ENCODE data around the gene ELK3. TPM values are rescaled to one million over a fixed set of nuclear protein-coding genes. Genes with fewer than 3 reads are reported as not detected.

The ELK3 gene
- total RNA-seq, 1 experiment from 2014 or later = 0.45 TPM

- Histone ChIP-seq H3K9me3 (no peaks in the 10 kb centered on the region), H3K36me3 (ENCODE audit: control insufficient read depth, insufficient read depth, low read length) (no peaks in the 10 kb centered on the region), H3K27me3 (replicated peaks; ENCODE audit: control insufficient read depth, insufficient read depth, low read length) (no peaks in the 10 kb centered on the region), H3K4me3 (ENCODE audit: low read depth, low read length) (no peak overlapping the region), H3K4me1 (no peaks in the 10 kb centered on the region)
- ChIA-PET POLR2A (no interaction called here), CTCF (no interaction called here)
- Mint-ChIP-seq H3K4me3 (ENCODE audit: unreplicated experiment) (no peak overlapping the region), H3K4me1 (ENCODE audit: low read depth, unreplicated experiment) (no peaks in the 10 kb centered on the region), H3K36me3 (ENCODE audit: insufficient read depth, unreplicated experiment) (no peaks in the 10 kb centered on the region), H3K9me3 (ENCODE audit: unreplicated experiment) (no peaks in the 10 kb centered on the region), H3K27ac (ENCODE audit: unreplicated experiment) (no peak overlapping the region), H3K27me3 (ENCODE audit: insufficient read depth, unreplicated experiment) (peaks cover 5% of the 10 kb centered on the region)
- no TSS peak for BruUV-seq (replicated peaks)
- intact Hi-C loops (cut with micrococcal nuclease; ENCODE audit: unreplicated experiment) = no loop called here
- no peak for TF ChIP-seq CTCF (IDR thresholded peaks at IDR 0.05; ENCODE audit: insufficient read depth in 1 of 2, low read depth in 1 of 2, low read length in 1 of 2, severe bottlenecking in 1 of 2, unreplicated experiment in 1 of 2)
- no peak for DNase-seq
Observed at GRCh38 chr12:96233939-96234461, 39.8 kb downstream of the ELK3 start.

GRCh38 chr12:96234591-96235483 is 40.7 kb downstream of the ELK3 start:
- TF ChIP-seq CTCF (IDR thresholded peaks at IDR 0.05; ENCODE audit: insufficient read depth in 1 of 2, low read depth in 1 of 2, low read length in 1 of 2, severe bottlenecking in 1 of 2, unreplicated experiment in 1 of 2) = no peak
- peaks cover 5% of the 10 kb centered on the region for H3K27me3 Mint-ChIP-seq (ENCODE audit: insufficient read depth, unreplicated experiment)
- no peak for DNase-seq
- no peaks in the 10 kb centered on the region for H3K4me1 Mint-ChIP-seq (ENCODE audit: low read depth, unreplicated experiment)
- intact Hi-C loops (cut with micrococcal nuclease; ENCODE audit: unreplicated experiment) = no loop called here
- BruUV-seq (replicated peaks) = no TSS peak
- Histone ChIP-seq H3K27me3 (replicated peaks; ENCODE audit: control insufficient read depth, insufficient read depth, low read length) (no peaks in the 10 kb centered on the region), H3K9me3 (no peaks in the 10 kb centered on the region), H3K36me3 (ENCODE audit: control insufficient read depth, insufficient read depth, low read length) (no peaks in the 10 kb centered on the region), H3K4me3 (ENCODE audit: low read depth, low read length) (no peak overlapping the region), H3K4me1 (no peaks in the 10 kb centered on the region)
- ChIA-PET CTCF (no interaction called here), POLR2A (no interaction called here)
- H3K4me3 Mint-ChIP-seq (ENCODE audit: unreplicated experiment) = no peak overlapping the region
- no peaks in the 10 kb centered on the region for H3K36me3 Mint-ChIP-seq (ENCODE audit: insufficient read depth, unreplicated experiment)
- H3K9me3 Mint-ChIP-seq (ENCODE audit: unreplicated experiment) = no peaks in the 10 kb centered on the region
- no peak overlapping the region for H3K27ac Mint-ChIP-seq (ENCODE audit: unreplicated experiment)

DNA sequence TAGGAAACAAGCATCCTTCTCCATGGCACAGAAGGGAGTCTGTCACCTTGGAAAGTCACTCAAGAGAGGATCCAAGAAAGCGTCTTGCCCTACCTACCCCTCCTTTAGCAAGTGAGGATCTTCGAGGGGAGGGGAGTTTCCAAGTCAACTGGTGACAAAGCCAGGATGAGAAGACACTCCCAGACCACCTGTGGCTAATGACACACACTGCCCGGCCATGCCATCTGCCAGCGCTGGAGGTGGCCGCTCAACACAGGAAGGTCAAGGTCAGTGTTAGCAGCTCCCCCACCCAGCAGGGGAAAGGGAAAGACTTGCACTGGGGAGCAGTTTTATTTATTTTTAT is 41.3 kb downstream of the ELK3 start:
- H3K4me1 ChIP-seq = no peaks in the 10 kb centered on the region
- POLR2A ChIA-PET = no interaction called here
- H3K27me3 ChIP-seq (replicated peaks; ENCODE audit: control insufficient read depth, insufficient read depth, low read length) = no peaks in the 10 kb centered on the region
- H3K4me3 ChIP-seq (ENCODE audit: low read depth, low read length) = no peak overlapping the region
- no peak overlapping the region for H3K4me3 Mint-ChIP-seq (ENCODE audit: unreplicated experiment)
- H3K9me3 Mint-ChIP-seq (ENCODE audit: unreplicated experiment) = no peaks in the 10 kb centered on the region
- no peak for DNase-seq
- H3K27ac Mint-ChIP-seq (ENCODE audit: unreplicated experiment) = no peak overlapping the region
- H3K9me3 ChIP-seq = no peaks in the 10 kb centered on the region
- no TSS peak for BruUV-seq (replicated peaks)
- no peaks in the 10 kb centered on the region for H3K36me3 Mint-ChIP-seq (ENCODE audit: insufficient read depth, unreplicated experiment)
- no peaks in the 10 kb centered on the region for H3K36me3 ChIP-seq (ENCODE audit: control insufficient read depth, insufficient read depth, low read length)
- peaks cover 5% of the 10 kb centered on the region for H3K27me3 Mint-ChIP-seq (ENCODE audit: insufficient read depth, unreplicated experiment)
- intact Hi-C loops (cut with micrococcal nuclease; ENCODE audit: unreplicated experiment) = no loop called here
- CTCF ChIA-PET = no interaction called here
- H3K4me1 Mint-ChIP-seq (ENCODE audit: low read depth, unreplicated experiment) = no peaks in the 10 kb centered on the region
- no peak for TF ChIP-seq CTCF (IDR thresholded peaks at IDR 0.05; ENCODE audit: insufficient read depth in 1 of 2, low read depth in 1 of 2, low read length in 1 of 2, severe bottlenecking in 1 of 2, unreplicated experiment in 1 of 2)

Data from Caco-2 (cell line).